Suprapubic skin (tissue), 4 donors: ENCODE data around the gene SEPTIN12. TPM values are rescaled to one million over a fixed set of nuclear protein-coding genes. Genes with fewer than 3 reads are reported as not detected.

Experiments used
- DNase-seq, 2 donors: peaks; one replicate each; pipeline ENCODE4 v3.0.0-alpha.2; 2019; ENCODE audit warnings: low spot score in 2 of 2
- H3K27ac ChIP-seq: fragments of 200-600 bp; sonication (generic); one replicate; pipeline ENCODE4 v1.5.1; 2019
- H3K27me3 ChIP-seq: fragments of 200-600 bp; sonication (generic); one replicate; pipeline ENCODE4 v1.5.1; 2019
- H3K36me3 ChIP-seq: fragments of 200-600 bp; sonication (generic); one replicate; pipeline ENCODE4 v1.5.1; 2019
- H3K4me1 ChIP-seq: fragments of 200-600 bp; sonication (generic); one replicate; pipeline ENCODE4 v1.5.1; 2019
- H3K4me3 ChIP-seq: fragments of 200-600 bp; sonication (generic); one replicate; pipeline ENCODE4 v1.5.1; 2019; ENCODE audit warnings: mild to moderate bottlenecking
- H3K9me3 ChIP-seq: fragments of 200-600 bp; sonication (generic); one replicate; pipeline ENCODE4 v1.5.1; 2019
- CTCF ChIP-seq, 2 donors: fragments of 200-600 bp in 1 of 2; fragments of 450-650 bp in 1 of 2; sonication (generic) in 1 of 2; IDR thresholded peaks; one replicate each; pipeline ENCODE4 v1.5.1; 2016 to 2019; ENCODE audit warnings: antibody characterized with exemption in 2 of 2, mild to moderate bottlenecking in 1 of 2, moderate library complexity in 1 of 2
- EP300 ChIP-seq: sonication (generic); formaldehyde crosslinking; IDR thresholded peaks from one replicate; pipeline ENCODE4 v1.6.1; 2017; ENCODE audit warnings: antibody characterized with exemption
- POLR2A ChIP-seq, 2 donors: fragments of 450-650 bp; IDR thresholded peaks; one replicate each; pipeline ENCODE4 v1.6.1; 2017; ENCODE audit warnings: antibody characterized with exemption in 2 of 2, mild to moderate bottlenecking in 2 of 2, moderate library complexity in 2 of 2
- POLR2AphosphoS5 ChIP-seq, 3 donors: sonication (generic); formaldehyde crosslinking; IDR thresholded peaks; one replicate each; pipeline ENCODE4 v1.6.1; 2017; ENCODE audit warnings: antibody characterized with exemption in 3 of 3
- WGBS: methylation state at CpG from one replicate; pipeline ENCODE4 v1.1.5; 2018; 5-methylcytosine and 5-hydroxymethylcytosine counted together
- total RNA-seq, 4 donors: library from RNA; depleted of rRNA; stranded (reverse); fragments of >200 nt; gene quantifications; one replicate each; pipeline ENCODE4 v1.1.0, GENCODE V29; 2016

The SEPTIN12 gene
- total RNA-seq, 4 donors from 2014 or later = not detected

GRCh38 chr16:4795181-4795827 is 7.2 kb upstream of the SEPTIN12 start, which contains the start of gene SMIM22:
TSS of gene SMIM22 (plus strand) at chr16:4795369. CDS start at chr16:4795735, 366 bp downstream.
- WGBS = 54% methylated on average over 14 of the region's 14 CpGs
- Histone ChIP-seq H3K27me3 (no peaks in the 10 kb centered on the region), H3K4me3 (peak within 1 kb of the TSS; percentile 16), H3K36me3 (peaks cover 24% of the 10 kb centered on the region), H3K4me1 (peaks cover 2% of the 10 kb centered on the region), H3K27ac (no peak within 1 kb of the TSS), H3K9me3 (no peaks in the 10 kb centered on the region)
- no peak for DNase-seq
- no peak for TF ChIP-seq CTCF (IDR thresholded peaks at IDR 0.05)
- no peak for TF ChIP-seq POLR2A (IDR thresholded peaks at IDR 0.05)
- no peak for TF ChIP-seq EP300
- TF ChIP-seq POLR2AphosphoS5 (IDR thresholded peaks at IDR 0.05) = no peak

GRCh38 chr16:4792951-4793513 is 4.9 kb upstream of the SEPTIN12 start:
- WGBS = 81% methylated on average over 12 of the region's 13 CpGs
- H3K4me1 ChIP-seq = no peaks in the 10 kb centered on the region
- DNase-seq = no peak
- H3K27ac ChIP-seq = no peak overlapping the region
- peaks cover 10% of the 10 kb centered on the region for H3K36me3 ChIP-seq
- TF ChIP-seq POLR2AphosphoS5 (IDR thresholded peaks at IDR 0.05) = no peak
- TF ChIP-seq POLR2A (IDR thresholded peaks at IDR 0.05) = no peak
- no peak for TF ChIP-seq EP300
- TF ChIP-seq CTCF (IDR thresholded peaks at IDR 0.05) = no peak
- H3K9me3 ChIP-seq = no peaks in the 10 kb centered on the region
- no peaks in the 10 kb centered on the region for H3K27me3 ChIP-seq
- no peak overlapping the region for H3K4me3 ChIP-seq

GRCh38 chr16:4790871-4791270 is 2.7 kb upstream of the SEPTIN12 start:
- WGBS = 63% methylated on average over 10 of the region's 10 CpGs
- TF ChIP-seq EP300 (no peak), POLR2AphosphoS5 (IDR thresholded peaks at IDR 0.05) (no peak), CTCF (IDR thresholded peaks at IDR 0.05) (no peak), POLR2A (IDR thresholded peaks at IDR 0.05) (no peak)
- no peak overlapping the region for H3K27ac ChIP-seq
- H3K4me1 ChIP-seq = no peaks in the 10 kb centered on the region
- H3K9me3 ChIP-seq = no peaks in the 10 kb centered on the region
- H3K4me3 ChIP-seq = no peak overlapping the region
- H3K27me3 ChIP-seq = no peaks in the 10 kb centered on the region
- DNase-seq = no peak
- H3K36me3 ChIP-seq = no peaks in the 10 kb centered on the region

- Histone ChIP-seq H3K27me3 (no peaks in the 10 kb centered on the region), H3K36me3 (no peaks in the 10 kb centered on the region), H3K4me3 (no peak overlapping the region), H3K9me3 (no peaks in the 10 kb centered on the region), H3K27ac (no peak overlapping the region), H3K4me1 (no peaks in the 10 kb centered on the region)
- TF ChIP-seq POLR2AphosphoS5 (IDR thresholded peaks at IDR 0.05) = no peak
- DNase-seq = no peak
- 85% methylated on average over 10 of the region's 10 CpGs for WGBS
Observed at GRCh38 chr16:4790261-4790660, 2.1 kb upstream of the SEPTIN12 start.

GRCh38 chr16:4788910-4789309 is 765 bp upstream of the SEPTIN12 start:
- H3K27me3 ChIP-seq = no peaks in the 10 kb centered on the region
- DNase-seq = no peak
- no peaks in the 10 kb centered on the region for H3K36me3 ChIP-seq
- H3K9me3 ChIP-seq = no peaks in the 10 kb centered on the region
- 92% methylated on average over 7 of the region's 7 CpGs for WGBS
- no peak overlapping the region for H3K27ac ChIP-seq
- H3K4me3 ChIP-seq = no peak overlapping the region
- TF ChIP-seq POLR2AphosphoS5 (IDR thresholded peaks at IDR 0.05) (no peak), EP300 (no peak), CTCF (IDR thresholded peaks at IDR 0.05) (no peak)
- H3K4me1 ChIP-seq = no peaks in the 10 kb centered on the region
